Activated CD4-positive, alpha-beta T cell treated with anti-CD3 and anti-CD28 coated beads, Interleukin-2, amount 50 U/mL, for 1 hour (primary cell): ENCODE data around the gene COPS6.

Experiments used
- DNase-seq: peaks from one replicate; pipeline ENCODE4 v3.0.0-alpha.2; 2020

Gene COPS6

DNA sequence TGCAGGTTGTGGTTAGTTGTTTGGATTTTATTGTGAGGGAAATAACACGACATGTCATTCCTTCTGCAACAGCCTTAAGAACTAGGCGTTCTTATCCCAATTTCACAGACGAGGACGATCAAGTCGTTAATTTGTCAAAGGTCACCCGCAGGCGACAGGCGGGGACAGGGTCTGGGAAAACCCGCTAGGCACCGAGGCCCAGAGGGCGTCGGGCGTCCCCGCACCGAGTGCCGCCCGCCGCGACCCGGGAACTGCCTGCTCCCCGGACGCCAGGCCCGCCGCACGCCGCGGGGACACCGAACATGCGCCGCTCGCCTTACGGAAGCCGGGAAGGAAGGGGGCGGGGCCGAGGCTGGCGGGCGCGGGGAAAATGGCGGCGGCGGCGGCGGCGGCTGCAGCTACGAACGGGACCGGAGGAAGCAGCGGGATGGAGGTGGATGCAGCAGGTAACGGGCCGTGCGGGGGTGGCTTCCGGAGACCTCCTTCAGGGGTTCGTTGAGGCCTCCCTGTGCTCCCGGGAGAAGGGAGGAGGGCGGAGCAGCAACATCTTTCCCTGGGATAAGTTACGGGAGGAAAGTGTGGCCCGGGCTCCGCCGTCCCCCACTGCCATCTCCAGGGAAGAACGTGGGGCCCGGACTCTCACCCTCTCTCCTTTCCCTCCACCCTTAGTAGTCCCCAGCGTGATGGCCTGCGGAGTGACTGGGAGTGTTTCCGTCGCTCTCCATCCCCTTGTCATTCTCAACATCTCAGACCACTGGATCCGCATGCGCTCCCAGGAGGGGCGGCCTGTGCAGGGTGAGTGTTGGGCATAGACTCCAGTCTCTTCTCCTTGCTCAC lies at the start of gene COPS6:
Gene COPS6, plus strand, starts transcription at position 349 of the 837 bp plus-strand sequence. Its CDS starts 22 bp downstream, at position 371.
- peak; percentile 84 for DNase-seq

DNA sequence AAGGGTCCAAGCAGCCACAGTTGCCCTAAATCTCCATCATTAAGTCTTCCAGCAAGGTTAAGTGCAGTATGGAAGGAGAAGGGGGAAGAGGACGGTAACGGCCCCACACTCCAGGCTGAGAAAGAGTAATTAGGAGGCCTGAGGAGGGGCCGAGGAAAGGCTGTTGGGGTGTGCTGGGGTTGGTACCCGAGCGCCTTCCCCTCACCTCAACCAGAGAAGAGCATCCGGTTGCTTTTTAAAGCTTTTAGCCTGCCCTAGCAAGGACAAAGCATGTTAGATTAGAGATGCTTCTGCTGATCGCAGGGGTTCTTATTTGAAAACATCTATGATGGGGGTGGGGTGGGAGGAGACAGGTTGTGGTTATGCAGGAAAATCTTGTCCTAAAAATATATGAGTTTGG lies 48.2 kb upstream of the COPS6 start:
- DNase-seq = no peak

DNA sequence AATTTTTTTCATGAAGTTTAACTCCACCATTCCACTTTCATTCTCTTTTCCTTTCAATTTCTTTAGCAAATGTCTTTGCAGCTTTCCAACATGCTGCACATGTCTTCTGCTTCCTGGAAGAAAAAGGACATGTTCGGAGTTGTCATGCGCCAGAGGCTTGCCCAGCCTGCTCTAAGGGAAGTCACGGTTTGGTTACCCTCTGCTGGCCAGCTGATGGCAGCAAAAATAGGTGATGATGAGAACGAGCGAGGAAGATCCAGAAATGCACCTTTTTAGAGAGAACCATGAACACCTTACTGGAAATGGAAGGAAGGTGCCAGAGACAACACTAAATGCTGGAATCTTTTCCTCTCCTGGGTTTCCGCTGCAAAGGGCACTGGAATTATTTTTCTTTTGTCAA lies 44.1 kb upstream of the COPS6 start:
- DNase-seq = no peak

DNA sequence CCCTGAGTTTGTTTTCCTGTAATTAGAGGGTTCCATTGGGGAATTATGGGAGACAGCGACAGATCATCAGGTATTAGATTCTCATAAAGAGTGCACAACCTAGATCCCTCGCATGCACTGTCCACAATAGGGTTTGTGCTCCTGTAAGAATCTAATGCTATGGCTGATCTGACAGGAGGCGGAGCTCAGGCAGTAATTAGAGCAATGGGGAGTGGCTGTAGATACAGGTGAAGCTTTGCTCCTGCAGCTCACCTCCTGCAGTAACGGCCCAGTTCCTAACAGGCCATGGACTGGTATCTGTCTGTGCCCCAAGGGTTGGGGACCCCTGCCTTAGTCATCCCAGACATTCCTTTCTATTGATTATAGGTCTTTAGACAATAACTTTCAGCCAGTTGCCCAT lies 40.1 kb upstream of the COPS6 start:
- DNase-seq = no peak

DNA sequence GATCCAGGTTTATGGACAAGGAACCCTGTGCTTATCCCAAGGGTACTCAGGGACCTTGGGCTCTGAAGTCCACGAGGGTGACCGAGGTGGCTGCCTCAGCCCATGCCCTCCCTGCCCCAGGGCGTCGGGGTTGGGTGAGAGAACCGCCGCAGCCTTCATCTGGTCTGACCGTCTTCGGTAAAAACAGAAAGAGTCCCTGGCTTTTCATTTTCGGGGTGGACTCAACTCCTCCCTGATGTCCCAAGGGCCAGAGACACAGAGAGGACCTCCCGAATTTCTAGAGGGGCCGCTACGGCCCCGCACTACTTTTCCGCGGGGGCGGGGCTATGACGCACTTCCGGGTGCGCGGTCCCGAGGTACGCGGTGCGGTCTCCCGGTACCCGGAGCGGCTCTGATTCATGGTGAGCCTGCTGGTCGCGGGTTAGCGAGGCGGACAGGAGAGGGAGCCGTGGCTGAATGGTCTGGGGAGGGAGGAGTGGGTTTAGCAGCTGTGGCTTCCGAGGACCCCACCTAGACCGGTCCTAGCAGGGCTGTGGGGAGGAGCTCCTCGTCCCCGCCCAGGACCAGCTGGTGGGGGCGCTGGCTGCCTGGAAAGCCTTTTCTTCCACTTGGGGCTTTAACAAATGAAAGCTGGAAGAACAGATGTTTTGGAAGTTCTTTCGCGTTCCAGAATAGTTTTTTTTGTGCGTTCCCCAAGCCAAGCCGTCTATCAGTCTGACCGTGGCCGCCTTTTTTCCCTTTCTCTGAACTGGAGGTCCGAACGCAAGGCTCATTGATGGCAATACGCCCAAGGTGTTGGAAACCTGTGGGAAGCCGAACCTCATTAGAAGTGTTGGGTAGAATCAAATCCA lies 39.1 kb upstream of the COPS6 start, which contains the start of gene ZSCAN21:
Gene ZSCAN21, plus strand, starts transcription at position 334 of the 851 bp plus-strand sequence. CDS start 7,233 bp downstream, outside the sequence.
- peak; percentile 72 for DNase-seq

DNA sequence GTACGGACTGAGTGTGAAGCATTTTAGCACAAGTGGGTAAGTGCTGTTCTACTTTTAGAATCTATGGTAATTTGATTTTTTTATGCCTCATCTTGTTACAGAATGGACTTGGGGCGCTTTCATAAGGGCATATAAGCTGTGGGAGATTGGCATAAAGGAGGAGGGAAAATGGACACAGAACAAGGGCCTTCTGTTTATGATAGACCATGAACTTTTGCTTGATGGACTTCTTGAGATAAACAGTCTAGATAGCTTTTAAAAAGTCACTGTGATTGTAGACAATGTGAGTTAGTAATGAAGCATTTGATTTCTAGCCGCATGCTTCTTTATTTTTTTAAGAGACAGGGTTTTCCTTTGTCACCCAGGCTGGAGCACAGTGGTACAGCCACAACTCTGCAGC lies 37.2 kb upstream of the COPS6 start:
- no peak for DNase-seq

DNA sequence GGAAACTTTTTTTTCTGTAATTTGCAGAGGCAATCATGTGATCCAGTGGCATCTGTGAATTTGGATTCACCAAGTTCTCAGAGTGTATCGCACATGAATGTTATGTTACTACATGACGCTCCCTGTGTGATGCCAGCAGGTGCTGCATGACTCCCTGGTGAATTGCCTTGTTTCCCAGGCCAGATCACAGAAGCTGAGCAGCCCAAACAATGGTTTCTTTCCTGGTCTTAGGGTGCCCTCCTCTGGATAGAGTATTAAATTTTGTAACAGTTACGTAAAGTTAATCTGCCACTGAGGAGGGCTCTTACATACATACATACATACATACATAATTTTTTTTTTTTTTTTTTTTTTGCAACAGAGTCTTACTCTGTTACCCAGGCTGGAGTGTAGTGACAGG lies 35.6 kb upstream of the COPS6 start:
- DNase-seq = no peak

DNA sequence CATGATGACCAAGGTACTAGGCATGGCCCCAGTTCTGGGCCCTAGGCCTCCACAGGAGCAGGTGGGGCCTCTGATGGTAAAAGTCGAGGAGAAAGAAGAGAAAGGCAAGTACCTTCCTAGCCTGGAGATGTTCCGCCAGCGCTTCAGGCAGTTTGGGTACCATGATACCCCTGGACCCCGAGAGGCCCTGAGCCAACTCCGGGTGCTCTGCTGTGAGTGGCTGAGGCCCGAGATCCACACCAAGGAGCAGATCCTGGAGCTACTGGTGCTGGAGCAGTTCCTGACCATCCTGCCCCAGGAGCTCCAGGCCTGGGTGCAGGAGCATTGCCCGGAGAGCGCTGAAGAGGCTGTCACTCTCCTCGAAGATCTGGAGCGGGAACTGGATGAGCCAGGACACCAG lies 31.8 kb upstream of the COPS6 start:
- DNase-seq = no peak

DNA sequence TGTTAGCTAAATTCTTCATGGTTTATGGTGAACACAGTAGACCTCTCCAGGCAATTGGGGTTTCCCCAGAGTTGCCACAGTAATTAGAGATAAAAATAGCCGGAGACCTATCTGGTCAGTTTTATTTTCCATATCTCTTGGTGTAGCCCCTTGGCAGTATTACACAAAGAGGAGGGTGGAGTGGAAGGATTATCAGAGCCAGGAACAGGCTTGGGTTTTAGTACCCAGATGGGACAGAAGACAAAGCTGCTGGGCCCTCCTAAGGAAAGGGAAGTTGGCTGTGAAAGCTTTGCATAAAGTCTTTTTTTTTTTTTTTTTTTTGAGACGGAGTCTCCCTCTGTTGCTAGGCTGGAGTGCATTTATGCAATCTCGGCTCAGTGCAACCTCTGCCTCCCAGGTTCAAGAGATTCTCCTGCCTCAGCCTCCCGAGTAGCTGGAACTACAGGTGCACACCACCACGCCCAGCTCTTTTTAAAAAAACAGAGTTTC lies 29.5 kb upstream of the COPS6 start:
- no peak for DNase-seq

DNA sequence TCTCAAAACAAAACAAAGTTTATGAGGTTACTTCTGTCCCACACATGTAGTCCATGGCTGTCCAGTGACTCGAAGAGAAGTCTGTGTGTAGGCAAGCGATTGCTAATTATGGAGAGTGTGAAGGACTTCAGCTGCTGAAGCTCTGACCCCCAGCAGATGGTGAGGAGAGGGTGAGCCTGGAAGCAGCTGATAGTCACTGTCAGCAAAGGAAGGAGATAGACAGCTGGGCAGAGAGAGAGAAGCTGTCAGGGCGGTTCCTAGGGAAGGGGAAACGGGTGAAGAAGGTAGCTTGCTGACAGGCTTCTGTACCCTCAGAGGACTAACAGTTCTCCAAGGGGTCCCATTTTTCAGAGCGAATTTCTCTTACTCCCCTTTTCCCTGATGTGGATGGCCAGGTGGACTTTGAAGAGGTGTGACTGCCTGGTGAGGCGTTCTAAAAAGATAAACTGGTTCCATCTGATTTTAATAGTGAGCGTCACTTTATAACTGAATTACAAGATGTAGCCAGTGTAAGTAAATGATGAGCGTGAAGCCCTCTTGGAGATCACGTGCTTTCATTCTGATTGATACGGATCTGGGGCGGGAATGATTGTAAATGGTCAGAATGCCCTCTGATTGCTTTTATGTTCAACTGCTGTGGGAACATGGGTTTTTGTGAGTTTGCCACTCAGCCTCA lies 27.1 kb upstream of the COPS6 start:
- DNase-seq = no peak

DNA sequence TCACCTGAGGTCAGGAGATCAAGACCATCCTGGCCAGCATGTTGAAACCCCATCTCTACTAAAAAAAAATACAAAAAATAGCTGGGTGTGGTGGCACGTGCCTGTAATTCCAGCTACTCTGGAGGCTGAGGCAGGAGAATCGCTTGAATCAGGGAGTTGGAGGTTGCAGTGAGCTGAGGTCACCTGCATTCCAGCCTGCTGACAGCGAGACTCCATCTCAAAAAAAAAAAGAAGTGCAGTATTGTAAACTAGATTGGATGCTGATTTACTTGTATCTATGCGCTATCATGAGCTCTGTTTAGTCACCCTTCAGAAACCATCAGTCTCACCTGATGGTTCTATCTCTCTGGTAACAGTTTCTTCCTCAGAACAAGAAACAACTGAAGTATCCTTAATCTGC lies 25.4 kb upstream of the COPS6 start:
- DNase-seq = no peak

DNA sequence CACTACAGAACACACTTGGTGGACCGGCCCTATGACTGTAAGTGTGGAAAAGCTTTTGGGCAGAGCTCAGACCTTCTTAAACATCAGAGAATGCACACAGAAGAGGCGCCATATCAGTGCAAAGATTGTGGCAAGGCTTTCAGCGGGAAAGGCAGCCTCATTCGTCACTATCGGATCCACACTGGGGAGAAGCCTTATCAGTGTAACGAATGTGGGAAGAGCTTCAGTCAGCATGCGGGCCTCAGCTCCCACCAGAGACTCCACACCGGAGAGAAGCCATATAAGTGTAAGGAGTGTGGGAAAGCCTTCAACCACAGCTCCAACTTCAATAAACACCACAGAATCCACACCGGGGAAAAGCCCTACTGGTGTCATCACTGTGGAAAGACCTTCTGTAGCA lies 24.6 kb upstream of the COPS6 start:
- DNase-seq = no peak

DNA sequence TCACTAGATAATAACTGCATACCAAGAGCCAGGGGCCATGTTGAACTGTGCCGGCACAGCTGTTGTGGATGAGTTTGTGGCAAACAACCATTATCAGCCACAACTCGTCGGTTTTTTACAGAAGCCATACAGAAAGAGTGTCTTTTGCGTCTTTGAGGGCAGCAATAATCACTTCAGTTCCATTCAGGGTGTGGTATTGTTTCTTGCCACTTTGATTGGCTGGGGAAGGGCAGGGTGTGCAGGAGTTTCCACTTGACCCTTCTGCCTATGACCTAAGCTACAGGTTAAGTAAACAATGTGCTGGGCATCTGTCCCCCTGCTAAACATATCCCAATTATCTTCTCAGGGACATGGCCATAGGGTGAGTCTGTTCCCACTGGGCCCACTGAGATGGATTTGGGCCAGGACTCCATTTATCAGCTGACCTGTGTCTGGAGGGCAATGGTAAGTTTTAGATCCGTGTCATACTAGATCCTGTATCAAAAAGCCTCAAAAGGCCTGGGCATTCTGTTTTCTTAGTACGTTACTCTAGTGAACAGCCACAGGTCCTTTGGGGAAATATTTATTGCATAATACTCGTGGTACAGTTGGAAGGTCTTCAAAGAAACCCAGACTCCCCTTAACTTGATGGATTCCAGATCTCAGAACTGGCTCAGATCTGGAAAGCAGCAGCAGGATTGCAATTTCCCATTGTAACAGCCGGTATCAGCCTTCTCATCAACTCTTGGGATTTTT lies 23.1 kb upstream of the COPS6 start:
- no peak for DNase-seq

DNA sequence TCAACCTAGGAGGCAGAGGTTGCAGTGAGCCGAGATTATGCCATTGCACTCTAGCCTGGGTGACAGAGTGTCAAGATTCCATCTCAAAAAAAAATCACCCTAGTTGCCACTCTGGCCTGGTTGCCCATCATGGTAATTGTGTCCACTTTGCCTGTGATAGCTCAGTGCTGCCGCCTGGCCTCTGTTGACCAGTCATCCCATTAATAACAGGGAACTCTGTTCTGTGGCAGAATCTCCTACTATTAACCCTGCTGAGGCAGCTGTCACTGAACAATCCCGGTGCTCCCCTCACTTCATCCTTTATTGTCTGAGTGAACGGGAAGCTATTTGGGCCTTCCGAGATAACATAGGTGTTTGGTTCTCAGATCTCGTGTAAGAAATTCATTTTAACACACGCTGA lies 21.8 kb upstream of the COPS6 start:
- DNase-seq = no peak

DNA sequence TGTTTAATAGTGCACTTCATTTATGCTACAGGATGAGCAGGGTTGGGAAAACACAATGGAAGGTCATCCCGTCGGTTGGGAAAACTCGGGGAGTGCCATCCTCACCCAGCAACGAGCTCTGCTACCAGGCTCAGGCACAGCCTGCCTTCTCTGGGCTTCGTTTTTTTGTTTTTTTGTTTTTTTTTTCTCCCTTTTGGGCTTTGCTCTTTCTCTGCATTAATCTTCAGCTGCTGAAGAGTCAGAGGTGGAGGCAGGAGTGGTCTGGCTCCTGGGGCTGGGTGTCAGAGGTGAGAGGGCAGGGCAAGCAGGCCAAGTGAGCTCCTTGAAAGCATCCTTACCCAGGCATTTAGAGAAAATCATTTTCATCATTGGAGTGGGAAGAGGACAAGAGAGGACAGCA lies 18.8 kb upstream of the COPS6 start:
- DNase-seq = no peak

DNA sequence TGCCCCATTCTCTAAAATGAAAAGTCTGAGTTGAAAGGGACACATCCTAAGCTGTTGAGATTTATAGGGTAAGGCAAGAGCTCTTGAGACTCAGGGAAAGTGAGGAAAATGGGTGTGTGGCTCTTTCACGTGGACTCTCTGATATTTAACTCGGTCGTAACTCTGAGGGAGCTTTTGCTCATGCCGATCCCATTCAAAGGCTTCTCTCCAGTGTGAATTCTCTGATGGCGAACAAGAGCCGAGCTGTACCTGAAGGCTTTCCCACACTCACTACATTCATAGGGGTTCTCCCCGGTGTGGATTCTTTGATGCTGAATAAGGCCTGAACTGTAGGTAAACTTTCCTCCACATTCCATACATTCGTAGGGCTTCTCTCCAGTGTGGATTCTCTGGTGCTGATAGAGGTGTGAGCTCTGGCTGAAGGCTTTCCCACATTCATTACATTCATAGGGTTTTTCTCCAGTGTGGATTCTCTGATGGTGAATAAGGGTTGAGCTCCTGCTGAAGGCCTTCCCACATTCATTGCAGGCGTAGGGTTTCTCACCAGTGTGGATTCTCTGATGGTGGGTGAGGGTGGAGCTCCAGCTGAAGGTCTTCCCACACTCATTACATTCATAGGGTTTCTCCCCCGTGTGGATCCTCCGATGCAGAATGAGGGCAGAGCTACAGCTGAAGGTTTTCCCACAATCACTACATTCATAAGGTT lies 17.6 kb upstream of the COPS6 start:
- no peak for DNase-seq

DNA sequence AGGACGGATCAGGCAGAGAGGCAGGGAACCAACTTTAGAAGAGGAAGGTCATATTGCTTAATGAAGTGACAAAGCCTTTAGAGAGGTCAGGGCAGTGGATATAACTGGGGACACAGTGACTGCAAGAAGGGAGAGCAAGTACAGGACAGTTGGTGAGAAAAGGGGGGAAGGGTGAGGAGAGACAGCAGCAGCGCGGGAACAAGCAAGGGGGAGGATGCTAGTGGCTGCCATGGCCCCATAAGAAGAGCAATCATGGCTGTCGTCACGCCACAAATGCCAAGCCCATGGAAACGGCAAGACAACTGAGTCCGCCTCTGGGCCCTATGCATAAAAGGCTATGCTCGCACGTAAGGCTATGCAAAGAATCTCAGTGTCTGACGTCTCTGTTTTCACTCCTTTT lies 16.3 kb upstream of the COPS6 start:
- no peak for DNase-seq

DNA sequence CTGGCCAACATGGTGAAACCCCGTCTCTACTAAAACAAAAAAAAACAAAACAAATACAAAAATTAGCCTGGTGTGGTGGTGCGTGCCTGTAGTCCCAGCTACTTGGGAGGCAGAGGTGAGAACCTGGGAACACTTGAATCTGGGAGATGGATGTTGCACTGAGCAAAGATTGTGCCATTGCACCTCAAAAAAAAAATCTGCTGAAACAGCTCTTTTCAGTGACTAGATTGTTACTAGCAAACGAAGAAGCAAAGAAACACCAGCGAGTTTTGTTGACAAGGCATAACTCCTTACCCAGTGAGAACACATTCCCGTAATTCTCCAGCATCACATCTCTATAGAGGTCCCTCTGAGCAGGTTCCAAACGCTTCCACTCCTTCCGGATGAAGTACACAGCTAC lies 13.9 kb upstream of the COPS6 start:
- DNase-seq = no peak

DNA sequence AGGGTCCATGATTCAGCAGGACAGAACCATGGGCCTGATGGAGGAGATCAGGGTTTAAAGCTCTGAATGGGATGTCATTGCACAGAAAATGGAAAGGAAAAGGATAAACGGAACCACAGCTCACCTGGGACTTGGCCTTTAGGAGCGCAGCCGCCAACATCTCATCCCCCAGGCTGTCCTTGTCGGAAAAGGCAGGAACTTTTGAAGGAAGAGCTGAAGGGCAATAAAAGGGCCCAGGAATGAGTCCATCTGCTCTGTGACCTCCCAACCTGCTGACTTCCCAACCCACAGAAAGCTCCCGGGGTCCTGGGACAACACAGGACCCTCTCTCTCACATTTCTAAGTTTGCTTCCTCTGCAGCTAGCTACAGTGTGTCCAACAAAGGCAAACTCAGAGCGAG lies 13.4 kb upstream of the COPS6 start:
- no peak for DNase-seq

DNA sequence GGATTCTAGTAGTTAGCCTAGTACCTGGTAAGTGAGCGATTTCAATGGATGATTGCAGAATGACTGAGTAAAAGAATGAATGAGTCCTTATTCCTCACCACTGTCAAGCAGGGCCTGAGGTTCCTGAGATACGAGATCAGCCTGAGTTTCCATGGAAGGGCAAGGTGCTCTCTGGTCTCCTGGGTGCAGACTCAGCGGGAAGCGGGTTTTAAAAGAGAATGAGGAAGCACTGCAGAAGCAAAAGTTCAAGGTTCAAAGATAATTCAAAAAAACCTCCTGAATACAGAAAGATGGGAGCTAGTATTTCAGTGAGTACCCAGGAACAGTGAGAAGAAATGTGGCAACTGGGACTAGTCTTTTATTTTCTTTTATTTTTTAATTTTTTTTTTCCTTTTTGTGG lies 11.6 kb upstream of the COPS6 start:
- DNase-seq = no peak

DNA sequence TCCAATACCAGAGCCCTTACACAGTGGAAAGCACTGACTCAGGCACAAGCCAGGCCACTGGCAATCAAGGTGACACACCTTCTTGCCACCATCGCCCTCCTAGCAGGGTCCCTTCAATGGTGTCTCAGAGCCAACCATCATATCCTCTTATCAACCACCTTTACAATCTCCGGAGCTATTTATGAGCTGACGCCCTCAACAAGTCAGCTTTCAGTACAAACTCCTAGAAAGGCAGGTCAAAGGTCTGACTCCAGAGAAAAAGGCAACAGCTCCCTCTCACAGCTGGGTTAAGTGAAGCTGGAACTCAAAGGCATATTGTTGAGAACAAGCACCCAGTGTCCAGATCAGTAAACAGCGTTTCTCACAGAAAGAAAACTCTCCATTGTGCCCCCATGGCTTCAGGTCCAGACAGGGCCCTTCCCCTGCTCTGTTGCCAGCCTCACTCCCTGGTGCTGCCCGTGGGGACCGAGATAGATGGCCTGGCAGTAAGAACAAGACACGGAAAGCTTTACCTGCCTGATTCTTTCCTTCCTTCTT lies 9.7 kb upstream of the COPS6 start:
- no peak for DNase-seq
